ENCODE results near the gene ARHGAP21. TPM values are rescaled to one million over a fixed set of nuclear protein-coding genes. Genes with fewer than 3 reads are reported as not detected.

ARHGAP21 gene
- total RNA-seq, 1 experiment from 2014 or later: 59.4 TPM

DNA sequence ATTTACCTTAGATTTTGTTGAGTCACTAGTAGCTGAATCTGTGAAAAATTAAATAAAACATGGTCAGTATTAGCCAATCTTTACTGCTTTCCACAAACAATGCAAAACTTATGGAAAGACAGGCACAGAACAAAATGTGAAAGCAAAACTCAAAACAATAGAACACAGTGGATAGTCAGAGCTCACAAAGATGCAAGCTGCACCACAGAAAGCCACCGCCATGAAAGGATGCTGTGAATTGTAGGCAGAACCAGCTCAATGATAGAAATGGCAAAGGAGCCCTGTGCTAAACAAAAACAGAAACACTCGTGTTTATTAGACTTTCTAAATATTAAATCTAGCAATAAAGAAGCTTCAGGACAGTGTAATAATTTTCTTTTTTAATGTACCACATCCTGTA is 134.4 kb downstream of the ARHGAP21 start:
- no peaks in the 10 kb centered on the region for H3K27me3 Mint-ChIP-seq (ENCODE audit: low read depth)
- no peaks in the 10 kb centered on the region for H4K20me1 ChIP-seq (ENCODE audit: control insufficient read depth, insufficient read depth, insufficient read length)
- no peak overlapping the region for H3K18ac ChIP-seq (ENCODE audit: insufficient read length, low read depth, low read length)
- no peak for DNase-seq
- H3K9ac ChIP-seq (ENCODE audit: extremely low read depth, insufficient read length, low read length): no peak overlapping the region
- no peak overlapping the region for H3K14ac ChIP-seq (ENCODE audit: insufficient read depth, low read length)
- no peaks in the 10 kb centered on the region for H3K23me2 ChIP-seq (ENCODE audit: insufficient read length, low read depth, low read length, poor library complexity, severe bottlenecking)
- TF ChIP-seq, protein P1, sequence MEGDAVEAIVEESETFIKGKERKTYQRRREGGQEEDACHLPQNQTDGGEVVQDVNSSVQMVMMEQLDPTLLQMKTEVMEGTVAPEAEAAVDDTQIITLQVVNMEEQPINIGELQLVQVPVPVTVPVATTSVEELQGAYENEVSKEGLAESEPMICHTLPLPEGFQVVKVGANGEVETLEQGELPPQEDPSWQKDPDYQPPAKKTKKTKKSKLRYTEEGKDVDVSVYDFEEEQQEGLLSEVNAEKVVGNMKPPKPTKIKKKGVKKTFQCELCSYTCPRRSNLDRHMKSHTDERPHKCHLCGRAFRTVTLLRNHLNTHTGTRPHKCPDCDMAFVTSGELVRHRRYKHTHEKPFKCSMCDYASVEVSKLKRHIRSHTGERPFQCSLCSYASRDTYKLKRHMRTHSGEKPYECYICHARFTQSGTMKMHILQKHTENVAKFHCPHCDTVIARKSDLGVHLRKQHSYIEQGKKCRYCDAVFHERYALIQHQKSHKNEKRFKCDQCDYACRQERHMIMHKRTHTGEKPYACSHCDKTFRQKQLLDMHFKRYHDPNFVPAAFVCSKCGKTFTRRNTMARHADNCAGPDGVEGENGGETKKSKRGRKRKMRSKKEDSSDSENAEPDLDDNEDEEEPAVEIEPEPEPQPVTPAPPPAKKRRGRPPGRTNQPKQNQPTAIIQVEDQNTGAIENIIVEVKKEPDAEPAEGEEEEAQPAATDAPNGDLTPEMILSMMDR (conservative IDR thresholded peaks at IDR 0.05): no peak
- no peak overlapping the region for H3K4me2 ChIP-seq (ENCODE audit: insufficient read depth, insufficient read length, low read length)
- H3K4ac ChIP-seq (ENCODE audit: low read depth, low read length): no peak overlapping the region
- H4K91ac ChIP-seq (ENCODE audit: insufficient read length, low read depth, low read length): no peak overlapping the region
- no peaks in the 10 kb centered on the region for H3K79me2 ChIP-seq (ENCODE audit: insufficient read depth, low read length)
- H2BK12ac ChIP-seq (ENCODE audit: insufficient read length, low read depth, low read length): no peak overlapping the region
- no peaks in the 10 kb centered on the region for H3K9me3 Mint-ChIP-seq
- H3K4me1 Mint-ChIP-seq: no peaks in the 10 kb centered on the region
- no peak overlapping the region for H2BK20ac ChIP-seq (ENCODE audit: low read depth, low read length, poor library complexity, severe bottlenecking)
- H3K27ac Mint-ChIP-seq: no peak overlapping the region
- no peak overlapping the region for H2BK5ac ChIP-seq (ENCODE audit: insufficient read length, low read length)
- H3K27me3 ChIP-seq (ENCODE audit: insufficient read depth, low read length): no peaks in the 10 kb centered on the region
- no peaks in the 10 kb centered on the region for H3K9me3 ChIP-seq (ENCODE audit: control insufficient read depth, low read depth, low read length)
- no peak overlapping the region for H2AK5ac ChIP-seq (ENCODE audit: insufficient read length, low read length)
- no peak overlapping the region for H3K4me3 Mint-ChIP-seq
- no peak overlapping the region for H3K27ac ChIP-seq (ENCODE audit: insufficient read length, low read depth, low read length)
- no peak overlapping the region for H3K23ac ChIP-seq (ENCODE audit: insufficient read length, low read depth, low read length)
- peaks cover 22 to 62% (median 59%) of the 10 kb centered on the region in 3 experiments; a peak in 6 of 7 replicates for H3K36me3 Mint-ChIP-seq (ENCODE audit: insufficient read depth in 1 of 3, low read depth in 3 of 3)
- no peak overlapping the region for H3T11ph ChIP-seq (ENCODE audit: low read length)
- H2BK15ac ChIP-seq (ENCODE audit: low read depth, low read length): no peak overlapping the region
- no peak overlapping the region for H2AFZ ChIP-seq (ENCODE audit: low read length)
- no peak overlapping the region for H4K8ac ChIP-seq (replicated peaks; ENCODE audit: insufficient read length, low read depth, low read length)
- no CpG with 5 or more reads among the region's 2 CpGs for WGBS (ENCODE audit: extremely low coverage, insufficient read length, low lambda C conversion rate)
- no peak overlapping the region for H4K5ac ChIP-seq (ENCODE audit: insufficient read length, low read depth, low read length)
- no peak overlapping the region for H2BK120ac ChIP-seq (ENCODE audit: low read depth, low read length, poor library complexity, severe bottlenecking)
- H3K79me1 ChIP-seq (ENCODE audit: insufficient read depth, low read depth, low read length, poor library complexity, severe bottlenecking): no peaks in the 10 kb centered on the region
- H3K56ac ChIP-seq (ENCODE audit: insufficient read length, low read depth, low read length): no peak overlapping the region
- H3K4me1 ChIP-seq (ENCODE audit: insufficient read depth, low read length): no peaks in the 10 kb centered on the region

All from H9 (cell line).